Neural cell (in vitro differentiated cells): ENCODE measurements around the gene TMPRSS6. TPM values are rescaled to one million over a fixed set of nuclear protein-coding genes. Genes with fewer than 3 reads are reported as not detected.

Experiments
- H2AFZ ChIP-seq: fragments of 200-600, 300-800 bp; sonication (generic), shearing (Covaris generic); 2 replicates; pipeline ENCODE4 v1.6.0; 2014; ENCODE audit warnings: low read depth, mild to moderate bottlenecking, antibody characterized with exemption, low read length, moderate library complexity
- H3F3A ChIP-seq: fragments of 200-600 bp; shearing (Covaris generic); 2 replicates; pipeline ENCODE4 v1.6.1; 2016; ENCODE audit warnings: mild to moderate bottlenecking, moderate library complexity, mixed read lengths, antibody characterized with exemption, low read length; ENCODE audit not compliant: insufficient read depth, poor library complexity, severe bottlenecking
- H3K27ac ChIP-seq: fragments of 200-600, 300-800 bp; sonication (generic), shearing (Covaris generic); 2 replicates; pipeline ENCODE4 v1.5.1; 2014; ENCODE audit warnings: mild to moderate bottlenecking, low read length, moderate library complexity
- H3K27me3 ChIP-seq: fragments of 300-800, 200-600 bp; sonication (generic), shearing (Covaris generic); 2 replicates; pipeline ENCODE4 v1.6.0; 2014; ENCODE audit warnings: mild to moderate bottlenecking, low read depth, low read length, moderate library complexity; ENCODE audit not compliant: insufficient read depth
- H3K36me3 ChIP-seq: fragments of 300-800, 200-600 bp; sonication (generic), shearing (Covaris generic); 2 replicates; pipeline ENCODE4 v1.5.1; 2014; ENCODE audit warnings: mild to moderate bottlenecking, antibody characterized with exemption, low read length, moderate library complexity; ENCODE audit not compliant: insufficient read depth
- H3K4me2 ChIP-seq: fragments of 300-800, 200-600 bp; sonication (generic), shearing (Covaris generic); 2 replicates; pipeline ENCODE4 v1.6.0; 2014; ENCODE audit warnings: mild to moderate bottlenecking, low read length
- H3K4me3 ChIP-seq: fragments of 300-800, 200-600 bp; sonication (generic), shearing (Covaris generic); 2 replicates; pipeline ENCODE4 v1.5.1; 2014; ENCODE audit warnings: mild to moderate bottlenecking, low read length, moderate library complexity
- H3K79me2 ChIP-seq: fragments of 200-600 bp; shearing (Covaris generic); replicated peaks from 2 replicates; pipeline ENCODE4 v1.6.0; 2014; ENCODE audit warnings: mild to moderate bottlenecking, low read length, moderate library complexity; ENCODE audit not compliant: insufficient read depth
- H3K9ac ChIP-seq: fragments of 300-800, 200-600 bp; sonication (generic), shearing (Covaris generic); 2 replicates; pipeline ENCODE4 v1.6.1; 2016; ENCODE audit warnings: mild to moderate bottlenecking, low read length, mixed read lengths
- H3K9me2 ChIP-seq: fragments of 200-600 bp; shearing (Covaris generic); 2 replicates; pipeline ENCODE4 v1.6.1; 2016; ENCODE audit warnings: mild to moderate bottlenecking, low read length, mixed read lengths; ENCODE audit not compliant: insufficient read depth
- H3K9me3 ChIP-seq: fragments of 200-600, 300-800 bp; sonication (generic), shearing (Covaris generic); 2 replicates; pipeline ENCODE4 v1.6.1; 2016; ENCODE audit warnings: mild to moderate bottlenecking, mixed run types, low read length, moderate library complexity, mixed read lengths
- H4K20me1 ChIP-seq: fragments of 200-600 bp; shearing (Covaris generic); 2 replicates; pipeline ENCODE4 v1.6.1; 2016; ENCODE audit warnings: mild to moderate bottlenecking, mixed run types; ENCODE audit not compliant: insufficient read depth
- CTCF ChIP-seq: fragments of 450-650 bp; IDR thresholded peaks from 2 replicates; pipeline ENCODE4 v1.5.1; 2014; ENCODE audit warnings: antibody characterized with exemption, mild to moderate bottlenecking, moderate library complexity; ENCODE audit not compliant: poor library complexity, severe bottlenecking
- EP300 ChIP-seq: fragments of 450-650 bp; conservative IDR thresholded peaks from 2 replicates; pipeline ENCODE4 v1.6.1; 2014; ENCODE audit warnings: antibody characterized with exemption, mild to moderate bottlenecking, moderate library complexity; ENCODE audit not compliant: poor library complexity, severe bottlenecking
- EZH2 ChIP-seq: fragments of 200-600, 300-800 bp; shearing (Covaris generic), sonication (generic); IDR thresholded peaks from 2 replicates; pipeline ENCODE4 v1.6.1; 2014; ENCODE audit warnings: antibody characterized with exemption, low read length, borderline replicate concordance, mild to moderate bottlenecking; ENCODE audit not compliant: insufficient read depth, poor library complexity, severe bottlenecking
- MXI1 ChIP-seq: fragments of 450-650 bp; conservative IDR thresholded peaks from 2 replicates; pipeline ENCODE4 v1.6.1; 2014; ENCODE audit warnings: antibody characterized with exemption, mild to moderate bottlenecking; ENCODE audit not compliant: poor library complexity, severe bottlenecking
- POLR2AphosphoS5 ChIP-seq: IDR thresholded peaks from 2 replicates; pipeline ENCODE4 v1.6.1; 2012
- RAD21 ChIP-seq: fragments of 450-650 bp; conservative IDR thresholded peaks from 2 replicates; pipeline ENCODE4 v1.6.1; 2014; ENCODE audit warnings: antibody characterized with exemption, mild to moderate bottlenecking, moderate library complexity
- SMC3 ChIP-seq: fragments of 450-650 bp; conservative IDR thresholded peaks from 2 replicates; pipeline ENCODE4 v1.6.1; 2014; ENCODE audit warnings: antibody characterized with exemption, mild to moderate bottlenecking, moderate library complexity; ENCODE audit not compliant: poor library complexity
- TAF1 ChIP-seq: IDR thresholded peaks from 2 replicates; pipeline ENCODE4 v1.6.1; 2012; ENCODE audit warnings: low read depth
- polyA plus RNA-seq: library from polyadenylated mRNA; depleted of rRNA; stranded (reverse); fragments of >200 nt; gene quantifications from 2 replicates; pipeline ENCODE4 v1.2.3, GENCODE V29; 2014
- TF ChIP-seq, protein P1 (sequence below): IDR thresholded peaks from 2 replicates; pipeline ENCODE4 v1.6.1; 2012; ENCODE audit warnings: borderline replicate concordance

TMPRSS6 gene
- polyA plus RNA-seq, 1 donor from 2014 or later, result not detected

DNA sequence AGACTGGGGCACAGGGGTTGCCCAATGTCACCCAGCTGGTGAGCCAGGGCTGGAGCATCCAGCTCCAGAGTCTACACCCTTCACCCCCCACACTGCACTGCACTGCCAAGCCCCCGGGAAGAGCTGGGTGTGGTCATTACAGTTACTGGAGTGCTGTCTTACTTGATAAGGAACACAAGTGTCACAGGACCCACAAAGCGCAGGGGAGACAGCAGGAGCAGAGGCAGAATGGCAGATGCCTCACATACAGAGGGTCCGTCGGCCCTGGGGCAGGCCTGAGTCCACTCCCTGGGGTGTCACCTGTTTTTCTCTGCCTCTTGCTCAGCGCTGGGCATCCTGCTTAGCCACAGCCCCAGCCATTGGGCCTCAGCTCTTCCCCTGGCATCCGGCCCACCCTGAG is 32.5 kb upstream of the TMPRSS6 start:
- TF ChIP-seq, protein P1, sequence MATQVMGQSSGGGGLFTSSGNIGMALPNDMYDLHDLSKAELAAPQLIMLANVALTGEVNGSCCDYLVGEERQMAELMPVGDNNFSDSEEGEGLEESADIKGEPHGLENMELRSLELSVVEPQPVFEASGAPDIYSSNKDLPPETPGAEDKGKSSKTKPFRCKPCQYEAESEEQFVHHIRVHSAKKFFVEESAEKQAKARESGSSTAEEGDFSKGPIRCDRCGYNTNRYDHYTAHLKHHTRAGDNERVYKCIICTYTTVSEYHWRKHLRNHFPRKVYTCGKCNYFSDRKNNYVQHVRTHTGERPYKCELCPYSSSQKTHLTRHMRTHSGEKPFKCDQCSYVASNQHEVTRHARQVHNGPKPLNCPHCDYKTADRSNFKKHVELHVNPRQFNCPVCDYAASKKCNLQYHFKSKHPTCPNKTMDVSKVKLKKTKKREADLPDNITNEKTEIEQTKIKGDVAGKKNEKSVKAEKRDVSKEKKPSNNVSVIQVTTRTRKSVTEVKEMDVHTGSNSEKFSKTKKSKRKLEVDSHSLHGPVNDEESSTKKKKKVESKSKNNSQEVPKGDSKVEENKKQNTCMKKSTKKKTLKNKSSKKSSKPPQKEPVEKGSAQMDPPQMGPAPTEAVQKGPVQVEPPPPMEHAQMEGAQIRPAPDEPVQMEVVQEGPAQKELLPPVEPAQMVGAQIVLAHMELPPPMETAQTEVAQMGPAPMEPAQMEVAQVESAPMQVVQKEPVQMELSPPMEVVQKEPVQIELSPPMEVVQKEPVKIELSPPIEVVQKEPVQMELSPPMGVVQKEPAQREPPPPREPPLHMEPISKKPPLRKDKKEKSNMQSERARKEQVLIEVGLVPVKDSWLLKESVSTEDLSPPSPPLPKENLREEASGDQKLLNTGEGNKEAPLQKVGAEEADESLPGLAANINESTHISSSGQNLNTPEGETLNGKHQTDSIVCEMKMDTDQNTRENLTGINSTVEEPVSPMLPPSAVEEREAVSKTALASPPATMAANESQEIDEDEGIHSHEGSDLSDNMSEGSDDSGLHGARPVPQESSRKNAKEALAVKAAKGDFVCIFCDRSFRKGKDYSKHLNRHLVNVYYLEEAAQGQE, result no peak
- no peak for TF ChIP-seq MXI1
- TF ChIP-seq CTCF, result no peak
- no peak for TF ChIP-seq RAD21
- no peak for TF ChIP-seq EZH2
- no peak for TF ChIP-seq POLR2AphosphoS5
- no peak for TF ChIP-seq EP300
- no peak for TF ChIP-seq SMC3
- TF ChIP-seq TAF1, result no peak
- Histone ChIP-seq H3K4me2 (no peak overlapping the region), H2AFZ (no peak overlapping the region), H4K20me1 (no peaks in the 10 kb centered on the region), H3F3A (no peaks in the 10 kb centered on the region), H3K27me3 (no peaks in the 10 kb centered on the region), H3K9ac (no peak overlapping the region), H3K36me3 (no peaks in the 10 kb centered on the region), H3K9me3 (no peaks in the 10 kb centered on the region), H3K27ac (no peak overlapping the region), H3K79me2 (no peaks in the 10 kb centered on the region), H3K9me2 (no peaks in the 10 kb centered on the region), H3K4me3 (no peak overlapping the region)

- Histone ChIP-seq H3K36me3 (no peaks in the 10 kb centered on the region), H3K9me2 (no peaks in the 10 kb centered on the region), H2AFZ (no peak overlapping the region), H3F3A (no peaks in the 10 kb centered on the region), H3K79me2 (no peaks in the 10 kb centered on the region), H4K20me1 (no peaks in the 10 kb centered on the region), H3K9me3 (no peaks in the 10 kb centered on the region), H3K27ac (no peak overlapping the region), H3K4me2 (no peak overlapping the region), H3K27me3 (no peaks in the 10 kb centered on the region), H3K4me3 (no peak overlapping the region), H3K9ac (no peak overlapping the region)
- no peak for TF ChIP-seq EZH2
- no peak for TF ChIP-seq MXI1
- TF ChIP-seq, protein P1, result no peak
- no peak for TF ChIP-seq SMC3
- no peak for TF ChIP-seq TAF1
- no peak for TF ChIP-seq RAD21
- no peak for TF ChIP-seq EP300
Observed at GRCh38 chr22:37141476-37141875, 32.0 kb upstream of the TMPRSS6 start.
